ENCODE results near the gene S100A13.

GRCh38 chr1:153635872-153636271 lies 8.6 kb upstream of the S100A13 start:
- TF ChIP-seq CTCF (IDR thresholded peaks at IDR 0.05; ENCODE audit: low read length) (no peak), EZH2 (IDR thresholded peaks at IDR 0.05; ENCODE audit: borderline replicate concordance, low read length) (no peak)

Data from OCI-LY1 (cell line).